ENCODE results near the gene SMIM32. TPM values are rescaled to one million over a fixed set of nuclear protein-coding genes. Genes with fewer than 3 reads are reported as not detected.

Gene SMIM32
- total and polyA plus RNA-seq, 2 donors (not counting 3 experiments of a cell fraction or from before 2014, with no cell fraction given), result not detected

DNA sequence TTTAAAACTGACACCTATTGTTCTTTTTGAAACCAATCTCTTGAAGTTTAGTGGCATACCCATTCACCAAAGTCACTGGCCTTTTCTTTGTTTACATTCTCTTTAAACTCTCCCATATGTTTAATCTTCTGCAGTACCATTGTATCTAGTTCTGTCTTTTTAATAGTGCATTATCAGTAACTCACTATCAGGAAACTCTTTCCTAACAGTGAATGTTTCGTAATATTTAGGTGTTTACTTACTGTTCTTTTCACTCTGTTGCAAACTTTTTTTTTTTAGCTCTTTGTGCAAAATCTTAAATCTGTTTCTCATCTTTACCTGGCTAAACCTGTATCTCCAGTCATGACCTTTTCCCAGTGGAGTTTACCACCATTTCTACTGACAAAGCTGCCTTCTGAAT, 43.1 kb downstream of the SMIM32 start:
- intact Hi-C loops (cut with micrococcal nuclease) (no loop called here), dilution Hi-C loops (cut with MboI; ENCODE audit: extremely low pct_ligation_motif_present, low sequenced_read_pairs) (no loop called here)
- ChIA-PET POLR2A (no interaction called here), CTCF (interaction anchor here (0.8 kb wide), 1 partner anchor 20 kb away, joined by 3 read pairs; no protein-coding TSS in a partner anchor)
- H3K9me1 ChIP-seq (replicated peaks; ENCODE audit: control insufficient read depth, extremely low read depth, insufficient read depth, low read length), result peaks cover 3% of the 10 kb centered on the region
- no peak overlapping the region for H3K4me3 ChIP-seq (replicated peaks in 1 of 3; ENCODE audit: insufficient read depth in 1 of 3, low read depth in 1 of 3, low read length in 3 of 3)
- H3K9me3 ChIP-seq (replicated peaks; ENCODE audit: control insufficient read depth, insufficient read depth, low read length), result no peaks in the 10 kb centered on the region
- peaks cover 5 to 9% of the 10 kb centered on the region in 2 experiments for H3K36me3 ChIP-seq (ENCODE audit: control insufficient read depth in 2 of 2, extremely low read depth in 1 of 2, insufficient read depth in 2 of 2, low read length in 2 of 2)
- FAIRE-seq (no peak), DNase-seq (ENCODE audit: low read depth, low spot score) (no peak)
- peaks cover 94% of the 10 kb centered on the region for H3K79me2 ChIP-seq (ENCODE audit: control insufficient read depth, insufficient read depth, low read length)
- no peaks in the 10 kb centered on the region for H3K27me3 ChIP-seq (ENCODE audit: control insufficient read depth in 2 of 2, insufficient read depth in 2 of 2, low read length in 2 of 2)
- H3K4me1 ChIP-seq (ENCODE audit: control insufficient read depth, extremely low read depth, insufficient read depth, low read length), result no peaks in the 10 kb centered on the region
- H3K27ac ChIP-seq (ENCODE audit: insufficient read depth, low read depth, low read length), result no peak overlapping the region
- no peak overlapping the region for H3K9ac ChIP-seq (replicated peaks; ENCODE audit: extremely low read depth, insufficient read depth, low read length)
- H4K20me1 ChIP-seq (replicated peaks; ENCODE audit: control insufficient read depth, extremely low read depth, insufficient read depth, low read length), result peaks cover 18% of the 10 kb centered on the region
- no TSS peak for BruUV-seq (replicated peaks)
- H3K4me2 ChIP-seq (ENCODE audit: insufficient read depth, low read length), result no peak overlapping the region
- no peak overlapping the region for H2AFZ ChIP-seq (ENCODE audit: low read depth, low read length)
- no peak for TF ChIP-seq FOS (IDR thresholded peaks at IDR 0.05; ENCODE audit: borderline replicate concordance, insufficient read depth, low read length)
- TF ChIP-seq MYC (IDR thresholded peaks at IDR 0.05; ENCODE audit: low read depth, low read length), result no peak
- TF ChIP-seq POLR2AphosphoS5 (IDR thresholded peaks at IDR 0.05; ENCODE audit: insufficient read depth, low read depth, low read length), result no peak
- no peak for TF ChIP-seq EZH2 (IDR thresholded peaks at IDR 0.05; ENCODE audit: borderline replicate concordance, low read depth, low read length, severe bottlenecking)
- no peak for TF ChIP-seq GATA2 (IDR thresholded peaks at IDR 0.05; ENCODE audit: insufficient read depth, insufficient read length, low read depth, low read length)
- no peak for TF ChIP-seq POLR2A (IDR thresholded peaks at IDR 0.05; ENCODE audit: low read depth, low read length)

DNA sequence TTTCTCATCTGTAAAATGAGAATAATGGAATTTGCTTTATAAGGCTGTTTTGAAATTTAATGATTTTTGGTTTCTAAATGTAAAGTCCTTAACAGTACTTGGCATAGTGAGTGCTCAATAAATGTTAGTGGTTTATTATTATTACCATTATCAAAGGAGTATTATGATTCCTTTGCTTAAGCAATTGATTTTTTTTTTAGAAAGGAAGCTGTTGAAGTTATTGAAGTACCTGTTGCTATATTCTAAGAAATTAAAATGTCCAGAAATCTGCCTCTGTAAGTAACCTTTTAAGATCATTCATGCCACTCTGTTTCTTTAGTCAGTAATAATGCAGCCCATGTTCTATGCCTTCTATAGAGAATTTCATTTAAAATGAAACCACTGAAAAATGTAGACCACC, 45.3 kb downstream of the SMIM32 start:
- dilution Hi-C loops (cut with MboI; ENCODE audit: extremely low pct_ligation_motif_present, low sequenced_read_pairs), result no loop called here

More for the DNA sequence above, 45.3 kb downstream of the SMIM32 start:
- FAIRE-seq (no peak), DNase-seq (ENCODE audit: low read depth, low spot score) (no peak)
- no peak overlapping the region for H3K9ac ChIP-seq (replicated peaks; ENCODE audit: extremely low read depth, insufficient read depth, low read length)
- no TSS peak for BruUV-seq (replicated peaks)
- H3K9me1 ChIP-seq (replicated peaks; ENCODE audit: control insufficient read depth, extremely low read depth, insufficient read depth, low read length), result peaks cover 3% of the 10 kb centered on the region
- peaks cover 98% of the 10 kb centered on the region for H3K79me2 ChIP-seq (ENCODE audit: control insufficient read depth, insufficient read depth, low read length)
- ChIA-PET CTCF (interaction anchor here (1.5 to 2.0 kb wide), 3 partner anchors 12 to 19 kb away, joined by 5 to 9 read pairs (median 6); no protein-coding TSS in a partner anchor), POLR2A (no interaction called here)
- no peaks in the 10 kb centered on the region for H3K9me3 ChIP-seq (replicated peaks; ENCODE audit: control insufficient read depth, insufficient read depth, low read length)
- H3K36me3 ChIP-seq (ENCODE audit: control insufficient read depth in 2 of 2, extremely low read depth in 1 of 2, insufficient read depth in 2 of 2, low read length in 2 of 2), result peaks cover 0 to 3% of the 10 kb centered on the region in 2 experiments
- peaks cover 30% of the 10 kb centered on the region for H4K20me1 ChIP-seq (replicated peaks; ENCODE audit: control insufficient read depth, extremely low read depth, insufficient read depth, low read length)
- H3K27ac ChIP-seq (ENCODE audit: insufficient read depth, low read depth, low read length), result no peak overlapping the region
- H2AFZ ChIP-seq (ENCODE audit: low read depth, low read length), result no peak overlapping the region
- H3K4me1 ChIP-seq (ENCODE audit: control insufficient read depth, extremely low read depth, insufficient read depth, low read length), result no peaks in the 10 kb centered on the region
- no peak for TF ChIP-seq EZH2 (IDR thresholded peaks at IDR 0.05; ENCODE audit: borderline replicate concordance, low read depth, low read length, severe bottlenecking)
- no peak for TF ChIP-seq JUN (IDR thresholded peaks at IDR 0.05; ENCODE audit: borderline replicate concordance, insufficient read depth, insufficient read length, low read depth)
- TF ChIP-seq, protein P1, sequence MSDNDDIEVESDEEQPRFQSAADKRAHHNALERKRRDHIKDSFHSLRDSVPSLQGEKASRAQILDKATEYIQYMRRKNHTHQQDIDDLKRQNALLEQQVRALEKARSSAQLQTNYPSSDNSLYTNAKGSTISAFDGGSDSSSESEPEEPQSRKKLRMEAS (IDR thresholded peaks at IDR 0.05; ENCODE audit: insufficient read depth, insufficient read length), result no peak
- TF ChIP-seq, protein P2, sequence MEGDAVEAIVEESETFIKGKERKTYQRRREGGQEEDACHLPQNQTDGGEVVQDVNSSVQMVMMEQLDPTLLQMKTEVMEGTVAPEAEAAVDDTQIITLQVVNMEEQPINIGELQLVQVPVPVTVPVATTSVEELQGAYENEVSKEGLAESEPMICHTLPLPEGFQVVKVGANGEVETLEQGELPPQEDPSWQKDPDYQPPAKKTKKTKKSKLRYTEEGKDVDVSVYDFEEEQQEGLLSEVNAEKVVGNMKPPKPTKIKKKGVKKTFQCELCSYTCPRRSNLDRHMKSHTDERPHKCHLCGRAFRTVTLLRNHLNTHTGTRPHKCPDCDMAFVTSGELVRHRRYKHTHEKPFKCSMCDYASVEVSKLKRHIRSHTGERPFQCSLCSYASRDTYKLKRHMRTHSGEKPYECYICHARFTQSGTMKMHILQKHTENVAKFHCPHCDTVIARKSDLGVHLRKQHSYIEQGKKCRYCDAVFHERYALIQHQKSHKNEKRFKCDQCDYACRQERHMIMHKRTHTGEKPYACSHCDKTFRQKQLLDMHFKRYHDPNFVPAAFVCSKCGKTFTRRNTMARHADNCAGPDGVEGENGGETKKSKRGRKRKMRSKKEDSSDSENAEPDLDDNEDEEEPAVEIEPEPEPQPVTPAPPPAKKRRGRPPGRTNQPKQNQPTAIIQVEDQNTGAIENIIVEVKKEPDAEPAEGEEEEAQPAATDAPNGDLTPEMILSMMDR (IDR thresholded peaks at IDR 0.05; ENCODE audit: extremely low read depth in 1 of 2, insufficient read depth in 1 of 2, low read depth in 1 of 2, low read length in 2 of 2), result no peak
- TF ChIP-seq POLR2AphosphoS5 (IDR thresholded peaks at IDR 0.05; ENCODE audit: insufficient read depth, low read depth, low read length), result no peak
- TF ChIP-seq FOS (IDR thresholded peaks at IDR 0.05; ENCODE audit: borderline replicate concordance, insufficient read depth, low read length), result no peak
- TF ChIP-seq POLR2A (IDR thresholded peaks at IDR 0.05; ENCODE audit: low read depth, low read length), result no peak
- no peak for TF ChIP-seq GATA2 (IDR thresholded peaks at IDR 0.05; ENCODE audit: insufficient read depth, insufficient read length, low read depth, low read length)
- TF ChIP-seq MYC (IDR thresholded peaks at IDR 0.05; ENCODE audit: low read depth, low read length), result no peak
- no peaks in the 10 kb centered on the region for H3K27me3 ChIP-seq (ENCODE audit: control insufficient read depth in 2 of 2, insufficient read depth in 2 of 2, low read length in 2 of 2)
- no peak overlapping the region for H3K4me2 ChIP-seq (ENCODE audit: insufficient read depth, low read length)
- intact Hi-C loops (cut with micrococcal nuclease), result no loop called here
- H3K4me3 ChIP-seq (replicated peaks in 1 of 3; ENCODE audit: insufficient read depth in 1 of 3, low read depth in 1 of 3, low read length in 3 of 3), result no peak overlapping the region

All from endothelial cell of umbilical vein (primary cell).